GM21423 (cell line): ENCODE results near the gene TMEM54.

Experiments
- ATAC-seq: cut with Tn5 transposase; IDR thresholded peaks from one replicate; pipeline ENCODE4 v1.9.1; 2021; ENCODE audit warnings: mild to moderate bottlenecking, moderate library complexity; ENCODE audit not compliant: unreplicated experiment

TMEM54 gene, protein sequence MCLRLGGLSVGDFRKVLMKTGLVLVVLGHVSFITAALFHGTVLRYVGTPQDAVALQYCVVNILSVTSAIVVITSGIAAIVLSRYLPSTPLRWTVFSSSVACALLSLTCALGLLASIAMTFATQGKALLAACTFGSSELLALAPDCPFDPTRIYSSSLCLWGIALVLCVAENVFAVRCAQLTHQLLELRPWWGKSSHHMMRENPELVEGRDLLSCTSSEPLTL

DNA sequence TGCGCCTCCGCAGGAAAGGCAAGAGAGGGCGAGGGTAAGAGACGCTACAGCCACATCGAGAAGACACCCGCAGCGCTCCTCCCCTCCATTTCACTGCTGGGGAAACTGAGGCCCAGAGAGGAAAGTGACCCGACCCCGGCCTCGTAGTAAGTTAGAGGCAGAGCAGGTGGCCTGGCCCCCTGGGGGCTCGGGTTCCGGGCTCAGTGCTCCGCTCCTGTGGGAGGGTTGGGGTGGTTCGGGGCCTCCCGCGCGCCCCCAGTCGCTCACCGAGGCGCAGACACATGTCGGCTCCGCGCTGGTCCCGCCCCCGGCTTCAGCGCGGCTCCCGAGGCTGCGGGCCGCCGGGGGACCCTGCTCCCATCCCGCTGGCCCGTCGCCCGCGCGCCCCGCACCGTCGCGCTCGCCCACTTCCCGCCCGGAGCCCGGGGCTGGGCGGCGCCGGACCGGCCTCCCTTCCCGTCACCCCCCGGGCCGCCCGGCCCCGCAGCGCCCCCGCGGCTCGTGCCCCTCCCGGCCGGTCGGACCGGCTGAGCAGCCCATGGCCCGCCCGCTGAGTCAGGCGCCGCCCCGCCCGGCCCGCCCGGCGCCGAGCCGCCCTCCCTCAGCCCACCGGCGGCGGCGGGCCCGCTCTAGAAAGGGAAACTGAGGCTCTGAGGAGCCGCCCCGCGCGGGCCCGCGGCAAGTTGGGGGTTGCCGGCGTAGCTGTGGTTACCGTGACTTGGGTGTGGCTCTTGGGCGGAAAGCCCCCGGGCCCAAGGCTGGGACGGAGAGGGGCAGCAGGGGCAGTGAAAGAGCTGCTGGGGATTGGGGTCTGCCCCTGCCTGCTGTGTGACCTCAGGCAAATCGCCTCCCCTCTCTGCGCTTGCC lies at the start of gene TMEM54:
Gene TMEM54 (minus strand): TSS at position 434 of the 867 bp plus-strand sequence. CDS start 151 bp downstream, at position 283.
- ATAC-seq: no peak

- no peak for ATAC-seq
These were observed 48.3 kb upstream of the TMEM54 start for GRCh38 chr1:32949519-32949918.

- ATAC-seq: no peak
These were observed 47.7 kb upstream of the TMEM54 start for GRCh38 chr1:32948905-32949304.

DNA sequence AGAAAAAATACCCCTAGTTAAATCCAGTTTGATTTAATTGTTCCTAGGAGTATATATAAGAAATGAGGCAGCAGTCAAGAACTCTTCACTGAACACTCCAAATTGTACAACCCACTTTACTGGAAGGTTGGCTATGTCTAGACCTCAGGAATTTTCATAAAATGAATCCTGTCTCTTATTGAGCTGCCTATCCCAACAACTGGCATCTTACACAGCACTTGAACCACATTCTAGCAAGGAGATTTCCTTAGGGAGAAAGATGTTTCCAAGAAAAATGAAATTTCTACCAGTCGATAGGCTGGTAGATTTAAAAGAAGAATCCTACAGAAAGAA lies 47.2 kb upstream of the TMEM54 start:
- no peak for ATAC-seq

DNA sequence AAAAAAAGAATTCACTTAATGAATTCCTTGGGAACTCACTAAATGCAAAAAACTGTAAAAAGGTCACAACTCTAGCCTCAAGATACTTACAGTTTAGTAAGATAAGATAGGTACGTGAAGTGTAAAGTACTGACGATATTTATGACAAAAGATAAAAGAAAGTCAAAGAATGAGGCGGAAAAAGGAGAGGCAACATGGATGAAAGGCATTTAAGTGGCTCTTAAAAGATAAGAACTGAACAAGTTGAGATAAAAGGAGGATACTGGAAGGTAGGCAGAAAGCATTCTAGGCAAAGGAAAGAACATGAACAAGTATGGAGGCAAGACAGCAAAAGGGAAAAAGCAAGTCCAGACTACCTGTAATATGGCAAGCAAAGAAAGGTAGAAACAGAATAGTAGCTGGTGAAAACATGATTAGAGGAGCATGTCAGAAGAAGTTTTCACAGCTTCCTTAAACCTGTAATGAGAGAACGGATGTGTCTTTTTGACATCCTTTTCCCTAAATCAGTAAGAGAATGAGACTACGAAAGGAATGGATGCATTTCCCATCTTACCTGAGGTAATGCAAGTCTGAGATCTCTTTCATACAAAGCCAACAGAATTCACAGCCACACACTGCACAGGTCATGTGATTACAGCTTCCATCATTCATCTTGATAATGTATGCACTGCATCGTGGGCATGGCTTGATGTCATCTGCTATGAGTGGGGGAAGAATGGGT lies 46.6 kb upstream of the TMEM54 start:
- ATAC-seq: no peak

DNA sequence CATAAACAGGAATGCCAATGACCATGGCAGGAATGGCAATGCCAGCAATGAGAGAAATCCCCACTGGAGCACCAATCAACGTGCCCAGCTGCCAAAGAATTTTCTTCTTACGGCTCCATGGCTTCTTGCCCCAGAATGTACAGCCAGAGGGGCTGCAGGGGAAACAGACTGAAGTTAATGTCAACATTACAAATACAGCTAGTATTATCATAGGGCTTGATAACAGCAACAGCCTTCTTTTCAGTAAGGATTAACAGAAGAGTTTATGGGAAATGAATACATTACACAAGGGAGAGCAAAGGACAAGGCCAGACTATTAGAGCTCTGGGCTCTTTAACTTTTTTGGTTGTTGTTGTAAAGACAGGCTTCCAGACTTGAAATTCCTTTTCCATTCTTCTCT lies 45.2 kb upstream of the TMEM54 start:
- no peak for ATAC-seq

- ATAC-seq: no peak
These were observed 43.0 kb upstream of the TMEM54 start for GRCh38 chr1:32944180-32944579.

DNA sequence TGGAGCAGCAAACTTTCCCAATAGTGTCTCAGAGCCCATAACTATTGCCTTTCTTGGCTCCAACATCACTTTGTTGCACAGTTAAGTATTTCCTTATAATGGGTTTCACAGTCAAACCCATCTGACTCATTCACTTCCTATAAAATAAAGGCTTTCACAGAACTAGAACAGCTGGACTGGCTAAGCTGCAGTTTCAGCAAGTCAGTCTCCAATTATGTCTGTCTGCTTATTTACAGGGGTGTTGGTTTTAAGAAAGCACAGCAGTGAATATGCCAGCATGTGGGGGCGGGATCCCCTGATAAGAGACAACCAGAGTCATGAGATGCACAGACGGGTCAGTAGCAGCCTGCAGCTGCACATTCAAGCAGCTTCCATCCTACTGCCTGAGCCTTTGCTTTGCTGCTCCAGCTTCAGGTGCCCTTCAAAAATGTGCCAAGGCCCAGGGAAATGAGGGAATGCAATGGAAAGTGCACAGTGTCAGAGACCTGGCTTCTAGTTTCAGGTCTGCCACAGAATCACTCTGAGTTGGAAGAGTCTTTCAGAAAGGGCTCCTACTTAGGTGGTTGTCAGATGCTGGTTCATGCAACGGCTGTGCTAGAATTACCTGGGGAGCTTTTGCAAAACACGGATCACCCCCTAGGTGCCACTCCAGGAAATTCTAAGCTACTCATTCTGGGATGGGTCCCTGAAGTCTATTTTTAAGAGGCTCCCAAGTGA lies 38.6 kb upstream of the TMEM54 start:
- ATAC-seq: no peak

GRCh38 chr1:32937061-32937460 lies 35.9 kb upstream of the TMEM54 start:
- ATAC-seq: no peak

- no peak for ATAC-seq
These were observed 33.3 kb upstream of the TMEM54 start for GRCh38 chr1:32934535-32934934.

- ATAC-seq: no peak
These were observed 32.6 kb upstream of the TMEM54 start for GRCh38 chr1:32933742-32934322.

- ATAC-seq: no peak
These were observed 30.6 kb upstream of the TMEM54 start for GRCh38 chr1:32931760-32932159.

GRCh38 chr1:32929366-32929765 lies 28.2 kb upstream of the TMEM54 start:
- no peak for ATAC-seq

- no peak for ATAC-seq
These were observed 27.5 kb upstream of the TMEM54 start for GRCh38 chr1:32928715-32929114.

- ATAC-seq: no peak
These were observed 27.1 kb upstream of the TMEM54 start for GRCh38 chr1:32928285-32928684.

DNA sequence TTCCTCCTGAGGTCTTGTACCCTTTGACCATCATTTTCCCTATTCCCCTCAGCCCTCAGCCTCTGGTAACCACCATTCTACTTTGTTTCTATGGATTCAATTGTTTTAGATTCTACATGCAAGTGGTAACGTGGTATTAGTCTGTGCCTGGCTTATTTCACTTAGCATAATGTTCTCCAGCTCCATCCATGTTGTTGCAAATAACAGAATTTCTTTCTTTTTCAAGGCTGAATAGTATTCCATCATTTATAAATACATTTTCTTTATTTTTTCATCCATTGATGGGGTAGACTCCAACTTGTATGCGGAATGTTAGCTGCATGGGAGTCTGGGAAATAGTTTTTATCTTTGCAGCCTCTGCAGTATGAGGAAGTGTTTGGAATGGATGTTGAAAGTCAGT lies 26.3 kb upstream of the TMEM54 start:
- ATAC-seq: no peak

GRCh38 chr1:32926562-32926961 lies 25.4 kb upstream of the TMEM54 start:
- no peak for ATAC-seq

- no peak for ATAC-seq
These were observed 24.4 kb upstream of the TMEM54 start for GRCh38 chr1:32925403-32926162.

GRCh38 chr1:32924881-32925344 lies 23.7 kb upstream of the TMEM54 start:
- ATAC-seq: no peak

GRCh38 chr1:32920833-32921232 lies 19.6 kb upstream of the TMEM54 start:
- no peak for ATAC-seq
